ENCODE measurements around the gene RETREG3. TPM values are rescaled to one million over a fixed set of nuclear protein-coding genes. Genes with fewer than 3 reads are reported as not detected.

The RETREG3 gene
- total and polyA plus RNA-seq, 2 of the 13 experiments (the other 11 are each of a cell fraction or from before 2014, with no cell fraction given), result 47.0 to 55.8 TPM

GRCh38 chr17:42562388-42563142 is 46.6 kb downstream of the RETREG3 start (continued):
- TF ChIP-seq HNF1A (IDR thresholded peaks at IDR 0.05; ENCODE audit: low read depth) (no peak), HNF1A (CRISPR knock-in tag; IDR thresholded peaks at IDR 0.05; ENCODE audit: borderline replicate concordance) (no peak; the same call in 1 of the 2 replicates), NFRKB (IDR thresholded peaks at IDR 0.05) (no peak), CREM (IDR thresholded peaks at IDR 0.05) (no peak), CREM (CRISPR knock-in tag; IDR thresholded peaks at IDR 0.05) (no peak), USF2 (IDR thresholded peaks at IDR 0.05; ENCODE audit: low read depth, low read length) (no peak), USF2 (CRISPR knock-in tag; IDR thresholded peaks at IDR 0.05; ENCODE audit: borderline replicate concordance) (no peak), HOXD1 (CRISPR knock-in tag; IDR thresholded peaks at IDR 0.05) (peak; percentile 23; the same call in 1 of the 2 replicates), ZNF747 (CRISPR knock-in tag; IDR thresholded peaks at IDR 0.05; ENCODE audit: borderline replicate concordance) (no peak), ZNF253 (CRISPR knock-in tag; IDR thresholded peaks at IDR 0.05; ENCODE audit: borderline replicate concordance) (peak; percentile 76; the same call in 1 of the 2 replicates), HNRNPK (IDR thresholded peaks at IDR 0.05; ENCODE audit: low read depth, low read length, poor library complexity, severe bottlenecking) (no peak), HCFC1 (IDR thresholded peaks at IDR 0.05; ENCODE audit: low read depth, low read length) (no peak), ZSCAN31 (CRISPR knock-in tag; IDR thresholded peaks at IDR 0.05; ENCODE audit: low read depth) (peak; percentile 66), SUZ12 (IDR thresholded peaks at IDR 0.05; ENCODE audit: low read depth, low read length) (no peak), ZFAT (CRISPR knock-in tag; conservative IDR thresholded peaks at IDR 0.05) (no peak), ZKSCAN1 (IDR thresholded peaks at IDR 0.05; ENCODE audit: low read length) (0 out of 2 replicates have a peak, but pooled peaks have one; percentile 39), HES4 (CRISPR knock-in tag; IDR thresholded peaks at IDR 0.05; ENCODE audit: borderline replicate concordance) (peak; percentile 72), ZC3H13 (CRISPR knock-in tag; IDR thresholded peaks at IDR 0.05) (peak; percentile 70; the same call in 1 of the 2 replicates), ZNF44 (CRISPR knock-in tag; IDR thresholded peaks at IDR 0.05) (peak; percentile 10; the same call in 1 of the 2 replicates), DRAP1 (CRISPR knock-in tag; IDR thresholded peaks at IDR 0.05) (no peak), NR0B2 (CRISPR knock-in tag; IDR thresholded peaks at IDR 0.05) (no peak)

All from HepG2 (cell line).